Bone marrow (tissue), 2 donors: ENCODE results near the gene EIF3M.
"Not testable (repeated sequence)": the region's sequence is repeated elsewhere in the genome, so short reads cannot be mapped to it uniquely, and the experiment has no call there.

ENCODE experiments used
- DNase-seq, 2 donors: peaks; one replicate each; lab custom pipeline; 2025; lab: John Stamatoyannopoulos, UW

The EIF3M gene

DNA sequence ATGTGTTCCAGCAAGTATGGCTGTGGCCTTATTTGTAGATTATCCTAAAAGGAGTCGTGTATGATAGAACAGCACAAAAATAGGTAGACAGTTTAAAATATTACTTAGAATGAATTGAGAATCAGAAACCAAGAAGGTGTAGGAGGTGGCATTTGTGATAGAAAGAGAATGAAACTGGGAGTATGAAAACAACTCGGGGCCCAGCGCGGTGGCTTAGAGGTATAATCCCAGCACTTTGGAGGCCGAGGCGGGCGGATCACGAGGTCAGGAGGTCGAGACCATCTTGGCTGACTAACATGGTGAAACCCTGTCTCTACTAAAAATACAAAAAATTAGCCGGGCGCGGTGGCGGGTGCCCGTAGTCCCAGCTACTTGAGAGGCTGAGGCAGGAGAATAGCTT, 12.5 kb downstream of the EIF3M start:
- DNase-seq = not testable (repeated sequence)

DNA sequence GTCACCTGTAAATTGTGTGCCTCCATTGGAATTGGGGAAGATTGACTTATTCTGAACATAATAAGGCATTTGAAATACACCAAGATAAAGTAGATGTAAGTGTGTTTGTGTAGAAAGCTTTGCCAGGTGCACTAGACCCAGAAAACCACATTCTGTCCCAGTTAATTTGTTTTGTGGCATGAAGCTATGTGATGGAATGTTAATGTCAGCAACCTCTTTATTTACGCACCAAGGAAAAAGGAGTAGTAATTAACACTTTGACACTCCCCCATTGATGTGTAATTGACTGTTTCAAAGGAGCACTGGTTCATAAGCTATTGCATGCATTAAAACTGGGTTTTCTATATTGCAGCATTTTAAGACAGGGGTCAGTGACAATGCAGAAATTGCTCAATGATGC, 14.3 kb downstream of the EIF3M start:
- no peak for DNase-seq

DNA sequence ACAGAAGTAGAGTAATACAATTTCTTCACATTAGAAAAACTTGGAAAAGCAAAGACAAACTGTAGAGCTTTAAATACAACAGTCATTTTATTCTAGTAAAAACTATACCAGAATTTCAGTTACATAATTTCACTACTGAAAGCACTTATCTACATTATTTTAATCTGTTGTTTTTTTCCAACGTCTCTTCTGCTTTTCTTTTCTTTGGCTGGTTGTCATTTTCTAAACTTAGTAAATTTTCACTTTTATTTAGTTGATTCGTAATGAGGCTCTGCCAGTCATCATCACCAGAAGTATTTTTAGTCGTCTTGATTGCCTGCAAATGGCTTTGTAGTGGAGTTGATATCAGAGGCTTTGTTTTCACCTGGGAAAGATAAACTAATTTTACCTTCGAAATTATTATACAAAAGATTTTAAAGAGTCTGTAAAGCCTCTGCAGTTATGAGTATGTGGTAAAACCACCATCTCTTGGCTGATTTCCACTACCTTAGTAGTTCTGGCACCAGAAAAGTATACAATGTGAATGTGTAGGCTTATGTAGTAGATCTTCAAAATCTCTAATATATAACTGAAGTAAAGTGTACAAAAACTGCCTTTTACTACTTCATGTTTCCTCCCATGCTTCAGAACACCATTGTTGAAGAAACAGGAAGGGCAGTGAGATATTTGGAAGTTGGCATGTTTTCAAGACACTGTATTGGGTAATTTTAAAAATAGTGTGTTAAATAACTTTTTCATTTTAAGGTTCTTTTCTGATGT, 19.2 kb downstream of the EIF3M start:
- no peak for DNase-seq

DNA sequence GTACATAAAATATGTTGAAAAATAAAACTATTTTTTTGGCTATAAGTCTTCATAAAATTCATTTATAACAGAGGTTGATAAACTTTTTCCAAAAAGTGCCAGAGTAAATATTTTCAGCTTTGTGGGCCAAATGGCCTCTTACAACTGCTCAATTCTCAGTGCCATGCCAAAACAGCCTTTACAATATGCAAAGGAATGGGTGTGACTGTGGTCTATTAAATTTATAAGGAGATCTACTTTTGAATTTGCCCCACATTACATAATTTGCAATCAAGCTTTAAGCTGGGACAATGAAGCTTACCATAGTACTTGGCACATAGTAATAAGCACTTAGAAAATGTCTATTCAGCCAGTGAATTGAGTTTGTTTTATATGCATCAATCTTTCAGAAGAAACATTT, 22.6 kb downstream of the EIF3M start:
- DNase-seq = no peak

DNA sequence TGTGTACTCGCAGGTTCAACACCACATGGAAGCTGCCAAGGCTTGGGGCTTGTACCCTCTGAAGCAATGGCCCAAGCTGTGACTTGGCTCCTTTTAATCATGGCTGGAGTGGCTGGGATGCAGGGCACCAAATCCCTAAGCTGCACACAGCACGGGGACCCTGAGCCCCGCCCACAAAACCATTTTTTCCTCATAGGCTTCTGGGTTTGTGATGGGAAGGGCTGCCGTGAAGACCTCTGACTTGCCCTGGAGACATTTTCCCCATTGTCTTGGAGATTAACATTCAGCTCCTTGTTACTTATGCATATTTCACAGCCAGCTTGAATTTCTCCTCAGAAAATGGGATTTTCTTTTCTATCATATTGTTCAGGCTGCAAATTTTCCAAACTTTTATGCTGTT, 25.2 kb downstream of the EIF3M start:
- DNase-seq = not testable (repeated sequence)

DNA sequence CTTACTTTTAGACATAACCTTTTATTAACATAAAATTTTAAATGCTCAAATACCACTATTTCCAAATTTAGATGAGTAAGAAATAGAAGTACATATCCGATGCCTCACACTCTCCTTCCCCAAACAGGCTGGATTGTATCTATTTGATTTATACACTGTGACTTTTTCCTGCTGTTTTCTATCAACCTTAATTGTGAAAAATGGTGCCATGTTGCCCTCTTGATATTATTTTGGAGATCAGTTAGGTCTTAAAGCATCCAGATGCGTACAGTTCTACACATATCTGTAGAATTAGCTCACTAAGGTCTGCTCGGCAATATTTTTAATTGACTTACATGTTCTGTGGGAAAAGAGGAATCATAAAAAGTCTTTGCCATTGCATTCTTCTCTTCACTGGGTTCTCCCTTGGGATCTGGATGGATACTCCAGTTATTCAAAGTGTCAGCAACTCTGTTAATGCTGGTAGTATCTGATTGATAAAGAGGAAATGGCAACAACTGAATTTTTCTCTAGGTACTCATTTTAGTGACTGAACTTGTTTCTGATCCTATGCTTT, 27.2 kb downstream of the EIF3M start:
- no peak for DNase-seq

DNA sequence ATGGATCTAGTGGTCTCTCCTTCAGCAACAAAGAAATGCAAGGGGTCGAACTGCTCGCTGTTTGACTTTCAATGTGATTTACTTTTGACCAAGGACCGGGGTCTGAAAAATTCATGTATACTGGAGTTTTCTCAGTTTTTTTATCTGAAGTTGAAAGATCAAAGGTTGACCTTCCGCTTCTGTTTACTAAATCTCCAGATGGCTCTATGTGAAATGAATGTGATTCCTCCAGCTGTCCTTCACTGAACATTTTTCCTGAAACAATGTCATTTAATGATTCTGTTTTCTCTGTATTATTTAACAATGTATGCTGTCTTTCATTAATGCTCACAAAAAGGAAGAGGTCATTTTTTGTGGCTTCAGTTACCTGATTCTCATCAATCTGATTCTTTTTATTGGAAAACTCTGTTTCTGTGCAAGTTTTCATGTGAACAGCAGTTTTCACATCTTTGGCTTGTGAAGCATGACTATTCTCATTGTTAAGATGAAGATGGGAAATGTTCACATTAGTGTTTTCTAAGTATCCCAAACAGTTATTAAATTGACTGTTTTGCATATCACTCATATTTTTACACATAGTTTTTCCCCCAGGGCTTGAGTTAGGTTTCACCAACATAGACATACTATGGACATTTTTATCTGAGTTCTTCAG, 30.0 kb downstream of the EIF3M start:
- DNase-seq = no peak

DNA sequence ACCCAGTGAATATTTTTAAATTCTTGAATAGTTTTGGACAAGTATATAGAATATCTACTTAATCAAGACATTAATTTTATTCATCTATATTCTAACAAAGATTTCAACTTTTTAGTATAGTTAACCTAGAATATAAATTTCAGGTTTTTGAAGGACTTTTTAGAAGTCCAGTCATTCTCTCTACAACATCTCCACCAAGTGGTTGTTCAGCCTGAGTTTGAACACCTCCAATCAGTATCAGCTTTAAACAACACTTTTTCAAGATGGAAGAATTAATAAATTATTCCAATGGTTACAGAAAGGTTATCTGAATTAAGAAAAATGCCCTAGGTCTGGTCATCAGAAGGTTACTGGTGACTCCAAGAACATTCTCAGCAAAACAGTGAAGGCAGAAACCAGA, 31.8 kb downstream of the EIF3M start:
- DNase-seq = peak in 1 of 2 donors; percentile 13

DNA sequence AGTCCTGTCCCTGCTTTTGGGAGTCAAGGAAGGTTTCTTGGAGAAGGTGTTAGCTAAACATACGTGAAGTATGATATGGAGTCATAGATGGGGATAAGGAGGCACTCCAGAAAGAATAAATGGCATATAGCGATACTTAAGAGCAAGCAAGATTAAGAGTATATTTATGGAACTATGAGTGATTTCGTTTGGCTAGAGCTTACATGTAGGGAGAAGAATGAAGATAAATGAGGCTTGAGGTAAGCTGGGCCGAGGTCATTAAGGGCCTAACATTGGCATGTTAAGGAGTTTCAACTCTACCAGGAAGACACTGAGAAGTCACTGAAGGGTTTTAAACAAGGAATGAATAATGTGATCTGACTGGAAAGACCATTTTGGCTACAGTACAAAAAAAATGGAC, 33.3 kb downstream of the EIF3M start:
- DNase-seq = no peak

DNA sequence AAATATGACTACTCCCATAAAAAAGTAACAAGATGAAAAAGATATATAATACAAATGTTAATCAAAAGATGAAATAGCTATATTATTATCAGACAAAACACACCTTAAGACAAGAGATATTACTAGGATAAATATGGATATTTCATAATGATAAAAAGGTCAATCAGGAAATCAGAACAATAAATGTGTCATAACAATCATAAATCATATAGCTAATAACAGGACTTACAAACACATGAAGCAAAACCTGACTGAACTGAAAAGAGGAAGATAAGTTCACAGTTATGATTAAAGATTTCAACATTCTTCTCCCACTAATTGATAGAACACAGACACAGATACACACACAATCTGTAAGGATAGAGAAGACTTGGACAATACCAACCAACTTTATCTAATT, 47.2 kb downstream of the EIF3M start:
- no peak for DNase-seq

DNA sequence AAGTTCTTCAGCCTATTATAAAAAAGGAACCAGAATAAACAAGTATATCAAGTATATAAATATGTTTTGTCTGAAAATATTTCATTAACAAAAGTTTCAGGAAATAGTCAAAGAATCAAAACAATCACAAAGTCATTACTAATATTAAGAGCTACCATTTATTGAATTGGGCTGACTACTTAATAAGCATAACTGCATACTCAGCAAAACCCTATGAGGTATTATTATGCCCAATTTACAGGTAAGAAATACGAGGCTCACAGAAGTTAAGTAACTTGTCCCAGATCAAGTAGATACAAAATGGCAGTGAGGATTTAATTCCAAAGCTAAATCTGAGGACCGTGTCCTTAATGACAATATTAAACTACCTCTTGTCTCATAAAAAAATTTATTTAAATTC, 52.2 kb downstream of the EIF3M start:
- no peak for DNase-seq

DNA sequence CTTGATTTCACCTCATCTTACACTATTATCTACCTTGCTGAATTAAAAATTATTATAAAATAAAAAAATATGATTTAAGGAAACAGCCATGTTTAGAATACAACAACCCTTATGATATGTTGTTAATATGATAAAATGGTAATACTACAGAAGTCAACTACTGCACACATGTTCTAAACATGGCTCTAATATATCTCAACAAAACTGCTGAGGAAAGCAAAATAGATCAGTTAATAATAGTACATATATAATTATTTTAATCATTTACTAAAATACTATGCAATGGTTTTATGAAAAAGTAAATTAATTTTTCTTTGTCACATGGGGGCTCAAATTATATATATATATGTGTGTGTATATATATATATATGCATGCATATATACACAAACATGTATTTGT, 57.7 kb downstream of the EIF3M start:
- no peak for DNase-seq

DNA sequence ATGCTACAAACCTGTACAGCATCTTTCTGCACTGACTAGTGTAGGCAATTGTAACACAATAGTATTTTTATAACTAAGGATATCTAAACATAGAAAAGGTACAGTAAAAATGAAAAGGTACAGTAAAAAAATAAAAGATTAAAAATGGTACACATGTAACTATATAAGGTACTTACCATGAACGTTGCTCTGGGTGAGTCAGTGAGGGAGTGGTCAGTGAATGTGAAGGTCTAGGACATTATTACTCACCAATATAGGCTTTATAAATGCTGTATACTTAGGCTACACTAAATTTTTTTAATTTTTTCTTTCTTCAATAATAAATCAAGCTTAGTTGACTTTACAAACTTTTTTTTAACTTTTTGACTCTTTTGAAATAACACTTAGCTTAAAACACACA, 59.9 kb downstream of the EIF3M start:
- no peak for DNase-seq
